NCI-H524 (cell line): ENCODE measurements around the gene NFIB.

Experiments used
- DNase-seq, 2 experiments: peaks; one replicate each; lab custom pipeline; 2025; lab: John Stamatoyannopoulos, UW

NFIB gene

GRCh38 chr9:14104496-14104895 lies 209.4 kb downstream of the NFIB start:
- no peak for DNase-seq

- DNase-seq, result no peak
Measured at GRCh38 chr9:14103115-14103514, 210.8 kb downstream of the NFIB start.

- DNase-seq, result no peak
Measured at GRCh38 chr9:14099737-14100136, 214.2 kb downstream of the NFIB start.

DNA sequence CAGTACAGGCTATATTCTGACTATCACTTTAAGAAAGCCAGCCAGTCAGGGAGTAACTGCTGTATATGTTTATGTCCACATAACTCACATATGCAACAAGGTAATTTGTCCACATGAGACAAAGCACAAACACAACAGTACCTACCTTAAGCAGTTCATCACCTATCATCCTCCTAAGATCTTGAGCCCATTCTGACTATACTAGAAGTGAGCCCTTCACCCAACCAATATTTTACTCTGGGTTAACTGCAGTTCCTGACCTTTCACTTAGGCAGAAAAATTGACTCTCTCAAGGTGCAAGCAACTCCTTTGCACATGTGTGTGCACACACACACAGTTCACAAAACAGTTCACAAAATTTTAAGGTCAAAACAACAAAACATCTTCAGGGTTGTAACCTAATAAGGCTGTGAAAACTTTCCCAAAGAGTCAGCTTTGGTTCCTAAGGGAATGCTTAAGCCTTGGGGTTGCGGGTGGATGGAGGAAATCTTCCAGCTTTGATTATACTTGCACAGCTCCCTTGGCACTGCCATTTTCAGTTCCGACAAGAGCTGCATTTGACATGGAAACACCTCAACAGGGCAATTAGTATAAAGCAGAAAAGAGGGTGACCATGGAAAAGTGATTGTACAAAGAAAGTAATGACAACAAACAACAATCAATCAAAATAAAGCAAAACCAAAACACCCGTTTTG lies 215.3 kb downstream of the NFIB start:
- DNase-seq, result no peak

GRCh38 chr9:14097666-14098415 lies 216.1 kb downstream of the NFIB start:
- no peak for DNase-seq

- DNase-seq, result no peak
Measured at GRCh38 chr9:14097215-14097614, 216.7 kb downstream of the NFIB start.

- DNase-seq, result peak; percentile 51 to 76
Measured at GRCh38 chr9:14096258-14096922, 217.6 kb downstream of the NFIB start.

- no peak for DNase-seq
Measured at GRCh38 chr9:14095277-14095676, 218.7 kb downstream of the NFIB start.

GRCh38 chr9:14094491-14094890 lies 219.4 kb downstream of the NFIB start:
- no peak for DNase-seq

DNA sequence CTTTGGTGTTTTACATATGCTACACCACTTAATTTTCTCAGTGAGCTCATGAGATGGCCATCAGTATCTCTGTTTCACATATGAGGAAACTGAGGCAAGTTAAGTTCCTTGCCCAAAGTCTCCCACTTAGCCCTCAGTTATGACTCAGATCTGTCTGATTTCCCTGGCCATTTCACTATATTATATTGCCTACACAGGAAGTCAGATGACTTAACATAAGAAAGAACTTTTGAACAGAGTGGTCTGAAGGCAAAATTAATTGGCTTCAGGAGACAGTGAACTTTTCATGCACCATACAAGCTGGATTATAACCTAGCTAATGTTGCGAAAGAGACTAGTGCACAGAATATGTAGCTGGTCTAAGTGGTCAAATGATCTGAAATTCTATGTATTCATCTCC lies 221.6 kb downstream of the NFIB start:
- no peak for DNase-seq

DNA sequence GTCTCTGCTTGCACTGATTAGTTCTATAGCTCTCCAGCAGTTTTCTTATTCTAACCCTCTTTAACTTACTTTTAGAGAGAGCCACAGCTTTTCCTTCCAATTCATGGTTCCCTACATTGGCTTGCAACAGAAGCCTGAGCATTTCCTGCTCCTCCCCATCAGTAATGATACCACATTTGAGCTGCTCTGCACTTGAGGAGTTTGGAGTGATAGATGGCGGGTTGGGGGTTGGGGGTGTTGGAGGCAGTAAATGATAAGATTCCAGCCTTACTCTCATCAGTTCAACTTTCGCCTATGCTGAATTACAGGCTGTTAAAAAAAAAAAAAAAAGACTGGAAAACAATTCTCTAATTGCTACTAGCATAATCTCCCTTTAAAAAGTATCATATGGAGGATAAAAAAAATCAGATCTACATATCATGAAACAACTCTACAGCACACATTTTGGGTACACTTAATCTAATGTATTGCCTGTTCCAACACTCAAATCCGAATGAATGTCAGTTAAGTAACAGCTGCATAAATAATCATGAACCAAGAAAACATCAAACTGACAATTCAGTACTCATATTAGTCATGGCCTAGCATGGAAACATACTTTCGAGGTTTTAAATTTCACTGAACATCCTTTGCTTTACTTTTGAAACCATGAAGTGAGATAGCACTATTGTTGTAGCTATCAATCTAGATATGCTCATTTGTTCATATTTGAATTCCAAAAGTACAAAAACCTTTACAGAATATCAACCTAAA lies 224.7 kb downstream of the NFIB start:
- no peak for DNase-seq

DNA sequence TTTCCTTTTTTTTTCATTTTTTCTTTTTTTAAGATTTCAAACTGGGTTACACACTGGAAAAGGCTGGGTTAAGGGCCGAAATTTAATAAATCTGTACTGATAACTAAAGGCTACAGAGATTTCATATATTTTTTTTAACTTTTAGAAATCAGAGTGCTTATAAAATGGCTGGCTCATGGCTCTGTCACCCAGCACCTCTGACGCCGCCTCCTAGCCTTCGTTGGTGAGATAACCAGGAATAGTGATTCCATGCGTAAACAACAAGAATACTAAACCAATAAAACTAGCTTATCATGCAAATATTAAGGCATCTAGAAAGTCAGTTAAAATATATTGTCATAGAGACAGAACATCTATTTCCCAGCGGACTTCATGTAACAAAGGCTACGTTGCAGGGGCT lies 226.4 kb downstream of the NFIB start:
- no peak for DNase-seq

- no peak for DNase-seq
Measured at GRCh38 chr9:14086495-14086894, 227.4 kb downstream of the NFIB start.

DNA sequence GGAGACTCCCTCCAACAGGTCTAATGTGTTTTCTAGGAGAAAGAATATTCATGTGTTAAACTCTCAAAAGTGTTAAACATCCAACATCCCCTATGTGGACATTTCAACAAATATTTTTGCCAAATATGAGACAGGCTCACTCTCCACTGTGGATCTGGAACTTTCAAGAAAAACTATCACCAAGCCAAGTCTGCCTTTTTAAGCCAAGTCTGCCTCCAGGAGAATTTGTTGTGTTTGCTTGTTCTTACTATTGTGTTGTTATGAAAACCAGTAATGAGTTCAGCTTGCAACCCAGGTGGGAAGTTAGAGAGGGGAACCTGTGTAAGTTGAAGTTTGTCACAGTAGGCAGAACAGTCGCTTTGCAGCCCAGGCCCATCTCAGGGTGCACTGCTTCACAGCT lies 228.1 kb downstream of the NFIB start:
- no peak for DNase-seq

GRCh38 chr9:14084867-14085266 lies 229.1 kb downstream of the NFIB start:
- no peak for DNase-seq

DNA sequence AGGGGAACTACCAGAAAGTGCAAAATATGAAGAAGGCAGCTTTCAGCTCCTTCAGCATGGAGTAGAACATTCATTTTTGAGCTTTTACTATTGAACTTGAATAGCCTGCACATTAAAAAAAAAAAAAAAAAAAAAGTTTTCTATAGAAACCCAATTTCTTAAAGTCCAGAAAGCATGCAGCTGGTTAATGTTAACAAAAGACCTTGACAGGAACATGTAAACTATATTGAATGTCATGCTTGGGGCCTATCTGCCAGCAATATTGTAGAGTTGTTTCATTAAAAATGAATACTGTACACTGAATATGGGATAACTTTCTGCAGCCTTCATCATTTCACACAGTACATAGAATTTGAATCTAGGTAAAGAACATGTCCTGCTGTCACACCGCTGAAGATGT lies 230.6 kb downstream of the NFIB start:
- DNase-seq, result no peak

GRCh38 chr9:14082732-14083131 lies 231.2 kb downstream of the NFIB start:
- no peak for DNase-seq

DNA sequence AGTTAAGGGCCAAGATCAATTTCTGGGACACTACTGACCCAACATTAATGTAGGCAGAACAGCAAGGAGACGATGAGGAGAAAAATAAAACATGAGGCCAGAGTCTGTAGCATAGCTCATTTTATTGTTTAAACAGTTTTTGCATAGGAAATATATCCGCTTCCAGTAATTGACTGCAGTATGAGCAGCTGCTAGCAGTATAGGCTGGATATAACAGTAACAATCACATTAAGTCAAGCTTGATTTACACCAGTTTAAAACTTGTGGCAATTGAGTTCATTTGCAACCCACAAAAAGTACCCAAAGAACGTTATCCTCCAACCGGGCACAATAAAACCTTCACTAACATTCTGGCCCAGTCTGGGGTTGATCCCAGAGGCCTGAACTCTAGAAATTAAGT lies 232.2 kb downstream of the NFIB start:
- no peak for DNase-seq

- DNase-seq, result no peak
Measured at GRCh38 chr9:14080959-14081542, 232.9 kb downstream of the NFIB start.

DNA sequence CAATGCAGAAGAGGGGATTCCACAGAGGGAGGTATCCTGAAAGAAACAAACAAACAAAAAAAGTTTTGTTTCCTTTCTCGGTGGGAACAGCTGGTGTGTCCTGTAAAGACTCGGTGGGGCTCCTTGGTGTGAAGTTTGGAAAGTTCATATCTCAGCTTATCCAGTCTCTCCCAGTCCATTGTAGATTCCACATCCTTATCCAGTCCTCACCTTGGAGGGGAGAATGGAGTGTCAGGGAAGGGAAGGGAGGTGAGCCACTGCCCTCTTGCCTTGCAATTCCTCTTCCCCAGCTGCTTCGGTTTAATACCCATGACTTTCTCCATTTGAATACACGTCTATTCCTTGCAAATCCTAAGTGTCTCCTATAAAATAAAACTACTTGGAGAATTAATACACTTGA lies 234.5 kb downstream of the NFIB start:
- DNase-seq, result no peak

- no peak for DNase-seq
Measured at GRCh38 chr9:14077672-14078071, 236.3 kb downstream of the NFIB start.

DNA sequence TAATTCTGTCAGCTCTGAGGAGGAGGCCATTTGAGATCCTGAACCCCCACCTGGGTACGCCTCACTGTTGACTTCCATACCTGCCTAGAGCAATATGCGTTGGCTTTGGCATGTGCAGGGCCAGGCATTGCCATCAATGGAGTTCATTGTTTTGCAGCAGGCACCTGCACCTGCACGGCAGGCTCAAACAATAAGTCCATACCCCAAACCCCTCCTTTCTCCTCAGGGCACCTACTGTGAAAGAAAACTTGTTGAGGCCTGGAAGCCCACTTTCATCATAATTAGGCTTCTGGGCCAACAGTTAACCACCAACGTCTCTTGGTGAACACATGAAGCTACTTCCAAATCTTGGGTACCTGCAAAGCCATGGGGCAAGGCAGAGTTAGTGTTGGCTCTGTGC lies 238.7 kb downstream of the NFIB start:
- DNase-seq, result no peak
